ENCODE measurements around the gene PTPN21. TPM values are rescaled to one million over a fixed set of nuclear protein-coding genes. Genes with fewer than 3 reads are reported as not detected.

The PTPN21 gene
- total and polyA plus RNA-seq, 9 of the 15 experiments (the other 6 are each of a cell fraction or from before 2014, with no cell fraction given), result 0.06 to 1.9 (median 0.94) TPM

GRCh38 chr14:88473791-88474190 is 81.0 kb downstream of the PTPN21 start:
- Histone ChIP-seq H3K4me2 (ENCODE audit: insufficient read depth, low read length) (no peak overlapping the region), H3K27me3 (ENCODE audit: control insufficient read depth in 2 of 2, insufficient read depth in 2 of 2, low read length in 2 of 2) (no peaks in the 10 kb centered on the region), H3K4me3 (no peak overlapping the region), H3K9me1 (ENCODE audit: control insufficient read depth, insufficient read depth, low read length) (no peaks in the 10 kb centered on the region), H3K4me1 (replicated peaks in 1 of 2; ENCODE audit: control insufficient read depth in 2 of 2, insufficient read depth in 2 of 2, low read length in 2 of 2) (no peaks in the 10 kb centered on the region), H3K27ac (ENCODE audit: extremely low read depth, low read depth, low read length) (no peak overlapping the region), H3K9me3 (replicated peaks; ENCODE audit: control insufficient read depth, insufficient read depth, low read depth, low read length) (no peaks in the 10 kb centered on the region), H3K36me3 (ENCODE audit: control insufficient read depth, insufficient read depth, low read length) (no peaks in the 10 kb centered on the region), H4K20me1 (replicated peaks; ENCODE audit: control insufficient read depth, insufficient read depth, low read length) (no peaks in the 10 kb centered on the region), H3K9ac (ENCODE audit: insufficient read depth in 1 of 2, low read depth in 2 of 2, low read length in 2 of 2) (no peak overlapping the region), H2AFZ (ENCODE audit: low read depth, low read length) (no peak overlapping the region), H3K79me2 (ENCODE audit: control insufficient read depth, insufficient read depth, low read length) (no peaks in the 10 kb centered on the region)
- ChIA-PET POLR2A (no interaction called here), CTCF (ENCODE audit: low intra/inter-chr PET ratio) (no interaction called here)
- in situ Hi-C loops (cut with MboI) (no loop called here), intact Hi-C loops (cut with micrococcal nuclease) (no loop called here)
- ATAC-seq (no peak), DNase-seq (ENCODE audit: extremely low read depth in 1 of 4, low spot score in 3 of 4) (no peak), FAIRE-seq (no peak)
- no TSS peak for BruUV-seq (replicated peaks)
- 60% methylated on average over 1 of the region's 1 CpG for WGBS (ENCODE audit: insufficient coverage, low coverage, missing lambda C conversion rate)
- TF ChIP-seq ZNF282 (CRISPR knock-in tag; IDR thresholded peaks at IDR 0.05) (no peak), IRF2 (CRISPR knock-in tag; IDR thresholded peaks at IDR 0.05) (no peak), NFE2L1 (tag; IDR thresholded peaks at IDR 0.05; ENCODE audit: borderline replicate concordance, low read depth) (no peak)

GRCh38 chr14:88470542-88471440 is 84.0 kb downstream of the PTPN21 start:
- H3K79me2 ChIP-seq (ENCODE audit: control insufficient read depth, insufficient read depth, low read length), result no peaks in the 10 kb centered on the region
- no peaks in the 10 kb centered on the region for H3K27me3 ChIP-seq (ENCODE audit: control insufficient read depth in 2 of 2, insufficient read depth in 2 of 2, low read length in 2 of 2)
- ChIA-PET POLR2A (interaction anchor here (0.6 kb wide), 1 partner anchor 479 kb away, joined by 3 read pairs; no protein-coding TSS in a partner anchor), CTCF (ENCODE audit: low intra/inter-chr PET ratio) (no interaction called here)
- H3K27ac ChIP-seq (ENCODE audit: extremely low read depth, low read depth, low read length), result no peak overlapping the region
- no peak for ATAC-seq
- H4K20me1 ChIP-seq (replicated peaks; ENCODE audit: control insufficient read depth, insufficient read depth, low read length), result no peaks in the 10 kb centered on the region
- in situ Hi-C loops (cut with MboI), result no loop called here
- H3K4me2 ChIP-seq (ENCODE audit: insufficient read depth, low read length), result no peak overlapping the region
- no TSS peak for BruUV-seq (replicated peaks)
- H3K9ac ChIP-seq (ENCODE audit: insufficient read depth in 1 of 2, low read depth in 2 of 2, low read length in 2 of 2), result no peak overlapping the region
- no peak for DNase-seq (ENCODE audit: extremely low read depth in 1 of 4, low spot score in 3 of 4)
- H3K9me3 ChIP-seq (replicated peaks; ENCODE audit: control insufficient read depth, insufficient read depth, low read depth, low read length), result no peaks in the 10 kb centered on the region
- 39% methylated on average over 6 of the region's 7 CpGs for WGBS (ENCODE audit: insufficient coverage, low coverage, missing lambda C conversion rate)
- intact Hi-C loops (cut with micrococcal nuclease), result no loop called here
- H3K9me1 ChIP-seq (ENCODE audit: control insufficient read depth, insufficient read depth, low read length), result no peaks in the 10 kb centered on the region
- no peak overlapping the region for H3K4me3 ChIP-seq
- H3K36me3 ChIP-seq (ENCODE audit: control insufficient read depth, insufficient read depth, low read length), result no peaks in the 10 kb centered on the region
- no peaks in the 10 kb centered on the region for H3K4me1 ChIP-seq (replicated peaks in 1 of 2; ENCODE audit: control insufficient read depth in 2 of 2, insufficient read depth in 2 of 2, low read length in 2 of 2)
- no peak for FAIRE-seq
- no peak overlapping the region for H2AFZ ChIP-seq (ENCODE audit: low read depth, low read length)
- TF ChIP-seq LEF1 (IDR thresholded peaks at IDR 0.05), result no peak
- no peak for TF ChIP-seq YBX1 (IDR thresholded peaks at IDR 0.05)
- TF ChIP-seq RBBP5 (IDR thresholded peaks at IDR 0.05; ENCODE audit: borderline replicate concordance, insufficient read depth, low read length, poor library complexity, severe bottlenecking), result no peak
- no peak for TF ChIP-seq CREB3L1 (IDR thresholded peaks at IDR 0.05; ENCODE audit: borderline replicate concordance, low read depth)
- TF ChIP-seq EP300 (IDR thresholded peaks at IDR 0.05; ENCODE audit: low read length), result no peak
- no peak for TF ChIP-seq SETDB1 (IDR thresholded peaks at IDR 0.05; ENCODE audit: low read length)
- no peak for TF ChIP-seq E2F6 (IDR thresholded peaks at IDR 0.05; ENCODE audit: borderline replicate concordance in 1 of 2, extremely low read depth in 1 of 2, insufficient read depth in 1 of 2, insufficient read length in 1 of 2, low read depth in 1 of 2, low read length in 1 of 2, poor library complexity in 1 of 2, severe bottlenecking in 1 of 2)
- no peak for TF ChIP-seq EZH2 (IDR thresholded peaks at IDR 0.05; ENCODE audit: borderline replicate concordance, low read depth, low read length)
- TF ChIP-seq HDAC1 (IDR thresholded peaks at IDR 0.05), result no peak
